GM12891 (cell line): ENCODE data around the gene PPCS.

Source experiments
- POLR2A ChIP-seq: IDR thresholded peaks from 2 replicates; pipeline ENCODE4 v1.6.1; 2011; ENCODE audit warnings: low read depth, low read length, control low read depth
- POLR2AphosphoS5 ChIP-seq: IDR thresholded peaks from 2 replicates; pipeline ENCODE4 v1.6.1; 2011; ENCODE audit warnings: low read depth, low read length, control low read depth
- POU2F2 ChIP-seq: IDR thresholded peaks from 2 replicates; pipeline ENCODE4 v1.6.1; 2011; ENCODE audit warnings: low read depth, mild to moderate bottlenecking, control low read depth, low read length, moderate library complexity
- SPI1 ChIP-seq: IDR thresholded peaks from 2 replicates; pipeline ENCODE4 v1.6.1; 2011; ENCODE audit warnings: low read depth, low read length, control low read depth
- TAF1 ChIP-seq: IDR thresholded peaks from 2 replicates; pipeline ENCODE4 v1.6.1; 2011; ENCODE audit warnings: low read depth, low read length, control low read depth

- no peak for TF ChIP-seq POLR2A
- TF ChIP-seq TAF1 = no peak
- TF ChIP-seq POU2F2 = no peak
- TF ChIP-seq POLR2AphosphoS5 = no peak
- no peak for TF ChIP-seq SPI1
These were observed 23.6 kb upstream of the PPCS start for GRCh38 chr1:42432714-42433113.
